K562 (cell line): ENCODE data around the gene CARD14. TPM values are rescaled to one million over a fixed set of nuclear protein-coding genes. Genes with fewer than 3 reads are reported as not detected.

ENCODE experiments used
- ATAC-seq: fragments of 200-7000 bp; cut with Tn5 transposase; 3 replicates; pipeline ENCODE4 v1.9.1; 2020; ENCODE audit warnings: moderate library complexity
- BruUV-seq: library from RNA; stranded (reverse); fragments of 400-500 nt; replicated peaks from 2 replicates; lab custom pipeline; 2021; lab: Mats Ljungman, UMichigan
- CTCF ChIA-PET: fragments of 300-600 bp; formaldehyde crosslinking; extraction: SDS; loops from one replicate; lab custom pipeline; 2021; ENCODE audit warnings: low intra/inter-chr PET ratio; lab: Yijun Ruan, JAX
- POLR2A ChIA-PET: fragments of 300-600, 350-650 bp; sonication (Branson Sonifier 250); formaldehyde crosslinking; extraction: SDS; loops from one replicate; lab custom pipeline; 2021; ENCODE audit warnings: antibody characterized with exemption, inconsistent platforms; lab: Yijun Ruan, JAX
- DNase-seq, 4 experiments: peaks; one replicate each; pipeline versions ENCODE4 v3.0.0 to v3.0.0-alpha.2; 2011 to 2018; ENCODE audit warnings: low spot score in 3 of 4, mixed read lengths in 3 of 4; ENCODE audit errors: extremely low read depth in 1 of 4
- FAIRE-seq: peaks from 2 replicates; lab custom pipeline; 2011; peaks lifted over from hg19 to GRCh38; lab: Jason Lieb, UNC
- H2AFZ ChIP-seq: 2 replicates; pipeline ENCODE4 v1.6.0; 2011; ENCODE audit warnings: low read depth, low read length, control low read depth, inconsistent platforms
- H3K27ac ChIP-seq: fragments of 200-600 bp; 3 replicates; pipeline ENCODE4 v1.8.0; 2011; ENCODE audit warnings: low read depth, mild to moderate bottlenecking, control low read depth, inconsistent platforms, low read length, moderate library complexity, mixed read lengths; ENCODE audit errors: extremely low read depth
- H3K27me3 ChIP-seq, 2 experiments: fragments of 300-600 bp in 1 of 2; 2 replicates in 1 of 2; 3 replicates in 1 of 2; pipeline versions ENCODE4 v1.6.0 to v1.8.0; 2011; ENCODE audit warnings: inconsistent platforms in 2 of 2, low read length in 2 of 2, mild to moderate bottlenecking in 1 of 2, mixed read lengths in 1 of 2, moderate library complexity in 1 of 2; ENCODE audit not compliant: control insufficient read depth in 2 of 2, insufficient read depth in 2 of 2
- H3K36me3 ChIP-seq: fragments of 300-600 bp; 3 replicates; pipeline ENCODE4 v1.8.0; 2011; ENCODE audit warnings: mild to moderate bottlenecking, low read length, inconsistent platforms; ENCODE audit not compliant: control insufficient read depth, insufficient read depth
- H3K4me1 ChIP-seq, 2 experiments: fragments of 200-600 bp in 1 of 2; replicated peaks in 1 of 2; 2 replicates in 1 of 2; 3 replicates in 1 of 2; pipeline versions ENCODE4 v1.5.1 to v1.8.0; 2011; ENCODE audit warnings: inconsistent platforms in 2 of 2, low read length in 2 of 2, mild to moderate bottlenecking in 1 of 2, mixed read lengths in 1 of 2, moderate library complexity in 1 of 2; ENCODE audit not compliant: control insufficient read depth in 2 of 2, insufficient read depth in 2 of 2
- H3K4me2 ChIP-seq: 2 replicates; pipeline ENCODE4 v1.6.1; 2011; ENCODE audit warnings: low read length, control low read depth, inconsistent platforms, mixed read lengths; ENCODE audit not compliant: insufficient read depth
- H3K4me3 ChIP-seq: fragments of 200-600 bp; sonication (generic), shearing (Covaris generic); 2 replicates; pipeline ENCODE4 v1.5.1; 2016; ENCODE audit warnings: control low read depth, inconsistent platforms
- H3K79me2 ChIP-seq: fragments of 200-600 bp; 3 replicates; pipeline ENCODE4 v1.8.0; 2011; ENCODE audit warnings: low read length, inconsistent platforms; ENCODE audit not compliant: control insufficient read depth, insufficient read depth
- H3K9ac ChIP-seq, 2 experiments: 2 replicates each; pipeline versions ENCODE4 v1.6.0 to v1.6.1; 2011; ENCODE audit warnings: low read depth in 2 of 2, low read length in 2 of 2, control low read depth in 1 of 2, inconsistent platforms in 1 of 2, mild to moderate bottlenecking in 1 of 2, mixed read lengths in 1 of 2; ENCODE audit not compliant: insufficient read depth in 1 of 2
- H3K9me1 ChIP-seq: one replicate; pipeline ENCODE4 v1.6.0; 2011; ENCODE audit warnings: inconsistent platforms, mild to moderate bottlenecking, low read length, moderate library complexity; ENCODE audit not compliant: control insufficient read depth, insufficient read depth
- H3K9me3 ChIP-seq: replicated peaks from 2 replicates; pipeline ENCODE4 v1.5.1; 2011; ENCODE audit warnings: low read depth, low read length, inconsistent platforms; ENCODE audit not compliant: control insufficient read depth, insufficient read depth
- H4K20me1 ChIP-seq: replicated peaks from 2 replicates; pipeline ENCODE4 v1.6.1; 2011; ENCODE audit warnings: low read length, inconsistent platforms, mixed read lengths; ENCODE audit not compliant: control insufficient read depth, insufficient read depth
- CEBPB ChIP-seq: fragments of 450-650 bp; IDR thresholded peaks from 2 replicates; pipeline ENCODE4 v1.6.1; 2016; ENCODE audit warnings: missing genetic modification characterization, missing compliant biosample characterization
- NFIC ChIP-seq: fragments of 450-650 bp; IDR thresholded peaks from 2 replicates; pipeline ENCODE4 v1.6.1; 2017; ENCODE audit warnings: mild to moderate bottlenecking, inconsistent platforms
- U2AF2 ChIP-seq: fragments of 200-400 bp; formaldehyde crosslinking; optimal IDR thresholded peaks from 2 replicates; pipeline ENCODE3; 2017; ENCODE audit warnings: low read depth, mild to moderate bottlenecking, low read length
- WGBS: fragments of 100-300 bp; shearing (Covaris generic); methylation state at CpG from one replicate; pipeline ENCODE4 v1.1.6; 2016; ENCODE audit warnings: low coverage, mixed read lengths; ENCODE audit not compliant: insufficient coverage; ENCODE audit errors: missing lambda C conversion rate; 5-methylcytosine and 5-hydroxymethylcytosine counted together
- in situ Hi-C: fragments of 300-500 bp; cut with MboI; formaldehyde crosslinking; loops from 4 replicates; pipeline ENCODE4 v1.15.0; 2018; ENCODE audit warnings: inconsistent platforms, mixed read lengths
- intact Hi-C: fragments of 100-400 bp; cut with micrococcal nuclease; formaldehyde crosslinking; loops from 2 replicates; pipeline ENCODE4 v1.14.2; 2022
- polyA plus RNA-seq, 8 experiments: library from polyadenylated mRNA; depleted of rRNA in 4 of 8; stranded (reverse) in 5 of 8; unstranded in 3 of 8; fragments of >200 nt; fragmentation: Nextera tagmentation in 2 of 8; fragmentation: Illumina TruSeq in 1 of 8; extraction: Ambion mirVana in 2 of 8; extraction: Trizol in 1 of 8; gene quantifications; 2 replicates each; pipeline versions ENCODE4 v1.2.1 to v1.2.3, GENCODE V29; 2011 to 2014; ENCODE audit warnings: inconsistent platforms in 1 of 8, missing spikeins in 1 of 8
- total RNA-seq, 7 experiments: library from RNA; depleted of rRNA in 6 of 7; stranded (reverse); fragments of >200 nt in 6 of 7; fragmentation: Illumina TruSeq in 2 of 7; extraction: Trizol in 2 of 7; gene quantifications; 2 replicates each; pipeline versions ENCODE4 v1.2.1 to v1.2.3, GENCODE V29; 2011 to 2021; ENCODE audit warnings: low replicate concordance in 1 of 7
- TF ChIP-seq, protein P1 (sequence below): fragments of 450-650 bp; formaldehyde crosslinking; IDR thresholded peaks from 2 replicates; pipeline ENCODE4 v1.4.0; 2020; ENCODE audit warnings: mild to moderate bottlenecking, moderate library complexity

The CARD14 gene
- total and polyA plus RNA-seq, 9 of the 15 experiments (the other 6 are each of a cell fraction or from before 2014, with no cell fraction given), result not detected

- no peak overlapping the region for H3K4me3 ChIP-seq
- no peak for DNase-seq
- ChIA-PET POLR2A (interaction anchor here (0.9 to 2.2 kb wide), 2 partner anchors 16 to 18 kb away, joined by 5 to 8 read pairs; partner anchors contain the start of gene EIF4A3), CTCF (no interaction called here)
- intact Hi-C loops, result no loop called here
- no peaks in the 10 kb centered on the region for H3K79me2 ChIP-seq
- no peak for ATAC-seq
- no peak overlapping the region for H2AFZ ChIP-seq
- H3K9ac ChIP-seq, result no peak overlapping the region
- no peak overlapping the region for H3K27ac ChIP-seq
- BruUV-seq, result no TSS peak
- no peaks in the 10 kb centered on the region for H3K9me3 ChIP-seq
- no peaks in the 10 kb centered on the region; a peak in 1 of 5 replicates for H3K4me1 ChIP-seq
- no peaks in the 10 kb centered on the region for H3K36me3 ChIP-seq
- H3K27me3 ChIP-seq, result peaks cover 20 to 34% of the 10 kb centered on the region in 2 experiments
- no peaks in the 10 kb centered on the region for H3K9me1 ChIP-seq
- in situ Hi-C loops, result no loop called here
- no peaks in the 10 kb centered on the region for H4K20me1 ChIP-seq
- no peak overlapping the region for H3K4me2 ChIP-seq
- no peak for FAIRE-seq
- 5% methylated on average over 4 of the region's 4 CpGs for WGBS
- TF ChIP-seq U2AF2 (no peak), NFIC (0 out of 2 replicates have a peak, but pooled peaks have one; percentile 53)
These were observed 6.5 kb upstream of the CARD14 start for GRCh38 chr17:80163336-80163735.

- H2AFZ ChIP-seq, result no peak overlapping the region
- POLR2A ChIA-PET, result interaction anchor here (0.6 to 2.2 kb wide), 4 partner anchors 18 to 63 kb away, joined by 3 to 8 read pairs (median 4); partner anchors contain the start of gene GAA
- H3K4me2 ChIP-seq, result no peak overlapping the region
- H3K36me3 ChIP-seq, result no peaks in the 10 kb centered on the region
- no peaks in the 10 kb centered on the region; a peak in 2 of 5 replicates for H3K4me1 ChIP-seq
- H4K20me1 ChIP-seq, result no peaks in the 10 kb centered on the region
- H3K9ac ChIP-seq, result no peak overlapping the region
- CTCF ChIA-PET, result no interaction called here
- FAIRE-seq (no peak), DNase-seq (no peak), ATAC-seq (no peak)
- H3K9me3 ChIP-seq, result no peaks in the 10 kb centered on the region
- no peak overlapping the region for H3K4me3 ChIP-seq
- peaks cover 20 to 43% of the 10 kb centered on the region in 2 experiments for H3K27me3 ChIP-seq
- H3K9me1 ChIP-seq, result no peaks in the 10 kb centered on the region
- in situ Hi-C loops (no loop called here), intact Hi-C loops (no loop called here)
- H3K79me2 ChIP-seq, result no peaks in the 10 kb centered on the region
- 12% methylated on average over 11 of the region's 11 CpGs for WGBS
- H3K27ac ChIP-seq, result no peak overlapping the region
- BruUV-seq, result no TSS peak
- TF ChIP-seq, protein P1, sequence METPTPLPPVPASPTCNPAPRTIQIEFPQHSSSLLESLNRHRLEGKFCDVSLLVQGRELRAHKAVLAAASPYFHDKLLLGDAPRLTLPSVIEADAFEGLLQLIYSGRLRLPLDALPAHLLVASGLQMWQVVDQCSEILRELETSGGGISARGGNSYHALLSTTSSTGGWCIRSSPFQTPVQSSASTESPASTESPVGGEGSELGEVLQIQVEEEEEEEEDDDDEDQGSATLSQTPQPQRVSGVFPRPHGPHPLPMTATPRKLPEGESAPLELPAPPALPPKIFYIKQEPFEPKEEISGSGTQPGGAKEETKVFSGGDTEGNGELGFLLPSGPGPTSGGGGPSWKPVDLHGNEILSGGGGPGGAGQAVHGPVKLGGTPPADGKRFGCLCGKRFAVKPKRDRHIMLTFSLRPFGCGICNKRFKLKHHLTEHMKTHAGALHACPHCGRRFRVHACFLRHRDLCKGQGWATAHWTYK, result no peak
- TF ChIP-seq CEBPB (tag), result 0 out of 2 replicates have a peak, but pooled peaks have one; percentile 20
These were observed 5.6 kb upstream of the CARD14 start for GRCh38 chr17:80164185-80164584.
